HepG2 (cell line): ENCODE measurements around the gene CDKN1A. TPM values are rescaled to one million over a fixed set of nuclear protein-coding genes. Genes with fewer than 3 reads are reported as not detected.

Source experiments
- MED1 ChIP-seq: sonication (generic); formaldehyde crosslinking; IDR thresholded peaks from 2 replicates; pipeline ENCODE4 v1.4.0; 2020; ENCODE audit warnings: missing genetic modification reagents
- MIXL1 ChIP-seq: IDR thresholded peaks from 2 replicates; pipeline ENCODE4 v1.6.1; 2016
- PTBP1 ChIP-seq: fragments of 200-400 bp; formaldehyde crosslinking; IDR thresholded peaks from 2 replicates; pipeline ENCODE4 v1.6.1; 2018; ENCODE audit warnings: low read length, low read depth; ENCODE audit not compliant: poor library complexity, severe bottlenecking
- SIX4 ChIP-seq: sonication (generic); formaldehyde crosslinking; IDR thresholded peaks from 2 replicates; pipeline ENCODE4 v1.4.0; 2020; ENCODE audit warnings: missing genetic modification reagents
- SOX13 ChIP-seq, 3 experiments: fragments of 450-650 bp in 1 of 3; sonication (generic) in 1 of 3; formaldehyde crosslinking in 1 of 3; IDR thresholded peaks in 2 of 3; conservative IDR thresholded peaks in 1 of 3; 2 replicates each; pipeline versions ENCODE4 v1.5.0 to v1.6.1; 2016 to 2020; ENCODE audit warnings: antibody characterized with exemption in 1 of 3, mild to moderate bottlenecking in 1 of 3, missing compliant biosample characterization in 1 of 3, missing genetic modification reagents in 1 of 3, moderate library complexity in 1 of 3
- TCF12 ChIP-seq, 2 experiments: fragments of 450-650 bp in 1 of 2; sonication (generic) in 1 of 2; formaldehyde crosslinking in 1 of 2; IDR thresholded peaks; 2 replicates each; pipeline versions ENCODE4 v1.6.1 to v1.8.0; 2017 to 2022; ENCODE audit warnings: antibody characterized with exemption in 1 of 2, mild to moderate bottlenecking in 1 of 2, missing genetic modification reagents in 1 of 2, moderate library complexity in 1 of 2
- ZNF569 ChIP-seq: sonication (generic); formaldehyde crosslinking; IDR thresholded peaks from 2 replicates; pipeline ENCODE4 v1.5.0; 2020; ENCODE audit warnings: mild to moderate bottlenecking, missing genetic modification reagents, moderate library complexity, borderline replicate concordance
- polyA plus RNA-seq, 8 experiments: library from polyadenylated mRNA; depleted of rRNA in 3 of 8; stranded (reverse) in 7 of 8; unstranded in 1 of 8; fragments of >200 nt; fragmentation: Illumina TruSeq in 4 of 8; extraction: Trizol in 4 of 8; gene quantifications; 2 replicates each; pipeline versions ENCODE4 v1.2.1 to v1.2.3, GENCODE V29; 2011 to 2016; ENCODE audit warnings: low read depth in 4 of 8, missing spikeins in 1 of 8, mixed read lengths in 1 of 8; ENCODE audit not compliant: insufficient read depth in 1 of 8
- total RNA-seq, 5 experiments: library from RNA; depleted of rRNA; stranded (reverse); fragments of >200 nt; fragmentation: Illumina TruSeq; extraction: Trizol; gene quantifications; 2 replicates each; pipeline ENCODE4 v1.2.3, GENCODE V29; 2016; ENCODE audit warnings: low read depth in 1 of 5
- TF ChIP-seq, protein P1 (sequence below): sonication (generic); formaldehyde crosslinking; IDR thresholded peaks from 2 replicates; pipeline ENCODE4 v1.5.1; 2020; ENCODE audit warnings: mild to moderate bottlenecking, moderate library complexity, missing genetic modification reagents
- TF ChIP-seq, protein P2 (sequence below): sonication (generic); formaldehyde crosslinking; IDR thresholded peaks from 2 replicates; pipeline ENCODE4 v1.5.1; 2020; ENCODE audit warnings: missing genetic modification reagents, mild to moderate bottlenecking, borderline replicate concordance
- TF ChIP-seq, protein P3 (sequence below): IDR thresholded peaks from 2 replicates; pipeline ENCODE4 v1.6.1; 2016; ENCODE audit warnings: missing compliant biosample characterization, missing genetic modification reagents, borderline replicate concordance
- TF ChIP-seq, protein P4 (sequence below): IDR thresholded peaks from 2 replicates; pipeline ENCODE4 v1.6.1; 2018; ENCODE audit warnings: missing genetic modification reagents, mild to moderate bottlenecking, missing compliant biosample characterization
- TF ChIP-seq, protein P5 (sequence below): sonication (generic); formaldehyde crosslinking; IDR thresholded peaks from 2 replicates; pipeline ENCODE4 v1.5.1; 2020; ENCODE audit warnings: mild to moderate bottlenecking, missing genetic modification reagents, borderline replicate concordance
- TF ChIP-seq, protein P6 (sequence below): sonication (generic); formaldehyde crosslinking; IDR thresholded peaks from 2 replicates; pipeline ENCODE4 v1.4.0; 2020; ENCODE audit warnings: missing genetic modification reagents, low read depth, mild to moderate bottlenecking, borderline replicate concordance

Gene CDKN1A
- total and polyA plus RNA-seq, 2 of the 13 experiments (the other 11 are each of a cell fraction or from before 2014, with no cell fraction given): 60.7 to 92.1 TPM

DNA sequence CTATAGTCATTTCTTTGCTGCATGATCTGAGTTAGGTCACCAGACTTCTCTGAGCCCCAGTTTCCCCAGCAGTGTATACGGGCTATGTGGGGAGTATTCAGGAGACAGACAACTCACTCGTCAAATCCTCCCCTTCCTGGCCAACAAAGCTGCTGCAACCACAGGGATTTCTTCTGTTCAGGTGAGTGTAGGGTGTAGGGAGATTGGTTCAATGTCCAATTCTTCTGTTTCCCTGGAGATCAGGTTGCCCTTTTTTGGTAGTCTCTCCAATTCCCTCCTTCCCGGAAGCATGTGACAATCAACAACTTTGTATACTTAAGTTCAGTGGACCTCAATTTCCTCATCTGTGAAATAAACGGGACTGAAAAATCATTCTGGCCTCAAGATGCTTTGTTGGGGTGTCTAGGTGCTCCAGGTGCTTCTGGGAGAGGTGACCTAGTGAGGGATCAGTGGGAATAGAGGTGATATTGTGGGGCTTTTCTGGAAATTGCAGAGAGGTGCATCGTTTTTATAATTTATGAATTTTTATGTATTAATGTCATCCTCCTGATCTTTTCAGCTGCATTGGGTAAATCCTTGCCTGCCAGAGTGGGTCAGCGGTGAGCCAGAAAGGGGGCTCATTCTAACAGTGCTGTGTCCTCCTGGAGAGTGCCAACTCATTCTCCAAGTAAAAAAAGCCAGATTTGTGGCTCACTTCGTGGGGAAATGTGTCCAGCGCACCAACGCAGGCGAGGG is 594 bp upstream of the CDKN1A start (continued):
- TF ChIP-seq, protein P1, sequence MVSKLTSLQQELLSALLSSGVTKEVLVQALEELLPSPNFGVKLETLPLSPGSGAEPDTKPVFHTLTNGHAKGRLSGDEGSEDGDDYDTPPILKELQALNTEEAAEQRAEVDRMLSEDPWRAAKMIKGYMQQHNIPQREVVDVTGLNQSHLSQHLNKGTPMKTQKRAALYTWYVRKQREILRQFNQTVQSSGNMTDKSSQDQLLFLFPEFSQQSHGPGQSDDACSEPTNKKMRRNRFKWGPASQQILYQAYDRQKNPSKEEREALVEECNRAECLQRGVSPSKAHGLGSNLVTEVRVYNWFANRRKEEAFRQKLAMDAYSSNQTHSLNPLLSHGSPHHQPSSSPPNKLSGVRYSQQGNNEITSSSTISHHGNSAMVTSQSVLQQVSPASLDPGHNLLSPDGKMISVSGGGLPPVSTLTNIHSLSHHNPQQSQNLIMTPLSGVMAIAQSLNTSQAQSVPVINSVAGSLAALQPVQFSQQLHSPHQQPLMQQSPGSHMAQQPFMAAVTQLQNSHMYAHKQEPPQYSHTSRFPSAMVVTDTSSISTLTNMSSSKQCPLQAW: peak; percentile 7; the same call in 1 of the 2 replicates
- TF ChIP-seq, protein P2, sequence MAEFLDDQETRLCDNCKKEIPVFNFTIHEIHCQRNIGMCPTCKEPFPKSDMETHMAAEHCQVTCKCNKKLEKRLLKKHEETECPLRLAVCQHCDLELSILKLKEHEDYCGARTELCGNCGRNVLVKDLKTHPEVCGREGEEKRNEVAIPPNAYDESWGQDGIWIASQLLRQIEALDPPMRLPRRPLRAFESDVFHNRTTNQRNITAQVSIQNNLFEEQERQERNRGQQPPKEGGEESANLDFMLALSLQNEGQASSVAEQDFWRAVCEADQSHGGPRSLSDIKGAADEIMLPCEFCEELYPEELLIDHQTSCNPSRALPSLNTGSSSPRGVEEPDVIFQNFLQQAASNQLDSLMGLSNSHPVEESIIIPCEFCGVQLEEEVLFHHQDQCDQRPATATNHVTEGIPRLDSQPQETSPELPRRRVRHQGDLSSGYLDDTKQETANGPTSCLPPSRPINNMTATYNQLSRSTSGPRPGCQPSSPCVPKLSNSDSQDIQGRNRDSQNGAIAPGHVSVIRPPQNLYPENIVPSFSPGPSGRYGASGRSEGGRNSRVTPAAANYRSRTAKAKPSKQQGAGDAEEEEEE (CRISPR knock-in tag): peak; percentile 67; the same call in 1 of the 2 replicates
- TF ChIP-seq SOX13 (IDR thresholded peaks at IDR 0.05) (no peak), SOX13 (CRISPR knock-in tag; conservative IDR thresholded peaks at IDR 0.05 in 1 of 2, IDR thresholded peaks at IDR 0.05 in 1 of 2) (peak in 1 of 2 experiments; percentile 75; a peak in 2 of 4 replicates), MED1 (CRISPR knock-in tag) (peak; percentile 87), TCF12 (IDR thresholded peaks at IDR 0.05) (no peak), TCF12 (CRISPR knock-in tag; IDR thresholded peaks at IDR 0.05) (no peak; the same call in 1 of the 2 replicates), SIX4 (CRISPR knock-in tag) (peak; percentile 85), PTBP1 (no peak), ZNF569 (CRISPR knock-in tag) (no peak), MIXL1 (CRISPR knock-in tag) (peak; percentile 51; the same call in 1 of the 2 replicates)
- TF ChIP-seq, protein P3, sequence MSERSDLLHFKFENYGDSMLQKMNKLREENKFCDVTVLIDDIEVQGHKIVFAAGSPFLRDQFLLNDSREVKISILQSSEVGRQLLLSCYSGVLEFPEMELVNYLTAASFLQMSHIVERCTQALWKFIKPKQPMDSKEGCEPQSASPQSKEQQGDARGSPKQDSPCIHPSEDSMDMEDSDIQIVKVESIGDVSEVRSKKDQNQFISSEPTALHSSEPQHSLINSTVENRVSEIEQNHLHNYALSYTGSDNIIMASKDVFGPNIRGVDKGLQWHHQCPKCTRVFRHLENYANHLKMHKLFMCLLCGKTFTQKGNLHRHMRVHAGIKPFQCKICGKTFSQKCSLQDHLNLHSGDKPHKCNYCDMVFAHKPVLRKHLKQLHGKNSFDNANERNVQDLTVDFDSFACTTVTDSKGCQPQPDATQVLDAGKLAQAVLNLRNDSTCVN (CRISPR knock-in tag): 0 out of 2 replicates have a peak, but pooled peaks have one; percentile 30
- TF ChIP-seq, protein P4, sequence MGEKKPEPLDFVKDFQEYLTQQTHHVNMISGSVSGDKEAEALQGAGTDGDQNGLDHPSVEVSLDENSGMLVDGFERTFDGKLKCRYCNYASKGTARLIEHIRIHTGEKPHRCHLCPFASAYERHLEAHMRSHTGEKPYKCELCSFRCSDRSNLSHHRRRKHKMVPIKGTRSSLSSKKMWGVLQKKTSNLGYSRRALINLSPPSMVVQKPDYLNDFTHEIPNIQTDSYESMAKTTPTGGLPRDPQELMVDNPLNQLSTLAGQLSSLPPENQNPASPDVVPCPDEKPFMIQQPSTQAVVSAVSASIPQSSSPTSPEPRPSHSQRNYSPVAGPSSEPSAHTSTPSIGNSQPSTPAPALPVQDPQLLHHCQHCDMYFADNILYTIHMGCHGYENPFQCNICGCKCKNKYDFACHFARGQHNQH (CRISPR knock-in tag): peak; percentile 44
- TF ChIP-seq, protein P5, sequence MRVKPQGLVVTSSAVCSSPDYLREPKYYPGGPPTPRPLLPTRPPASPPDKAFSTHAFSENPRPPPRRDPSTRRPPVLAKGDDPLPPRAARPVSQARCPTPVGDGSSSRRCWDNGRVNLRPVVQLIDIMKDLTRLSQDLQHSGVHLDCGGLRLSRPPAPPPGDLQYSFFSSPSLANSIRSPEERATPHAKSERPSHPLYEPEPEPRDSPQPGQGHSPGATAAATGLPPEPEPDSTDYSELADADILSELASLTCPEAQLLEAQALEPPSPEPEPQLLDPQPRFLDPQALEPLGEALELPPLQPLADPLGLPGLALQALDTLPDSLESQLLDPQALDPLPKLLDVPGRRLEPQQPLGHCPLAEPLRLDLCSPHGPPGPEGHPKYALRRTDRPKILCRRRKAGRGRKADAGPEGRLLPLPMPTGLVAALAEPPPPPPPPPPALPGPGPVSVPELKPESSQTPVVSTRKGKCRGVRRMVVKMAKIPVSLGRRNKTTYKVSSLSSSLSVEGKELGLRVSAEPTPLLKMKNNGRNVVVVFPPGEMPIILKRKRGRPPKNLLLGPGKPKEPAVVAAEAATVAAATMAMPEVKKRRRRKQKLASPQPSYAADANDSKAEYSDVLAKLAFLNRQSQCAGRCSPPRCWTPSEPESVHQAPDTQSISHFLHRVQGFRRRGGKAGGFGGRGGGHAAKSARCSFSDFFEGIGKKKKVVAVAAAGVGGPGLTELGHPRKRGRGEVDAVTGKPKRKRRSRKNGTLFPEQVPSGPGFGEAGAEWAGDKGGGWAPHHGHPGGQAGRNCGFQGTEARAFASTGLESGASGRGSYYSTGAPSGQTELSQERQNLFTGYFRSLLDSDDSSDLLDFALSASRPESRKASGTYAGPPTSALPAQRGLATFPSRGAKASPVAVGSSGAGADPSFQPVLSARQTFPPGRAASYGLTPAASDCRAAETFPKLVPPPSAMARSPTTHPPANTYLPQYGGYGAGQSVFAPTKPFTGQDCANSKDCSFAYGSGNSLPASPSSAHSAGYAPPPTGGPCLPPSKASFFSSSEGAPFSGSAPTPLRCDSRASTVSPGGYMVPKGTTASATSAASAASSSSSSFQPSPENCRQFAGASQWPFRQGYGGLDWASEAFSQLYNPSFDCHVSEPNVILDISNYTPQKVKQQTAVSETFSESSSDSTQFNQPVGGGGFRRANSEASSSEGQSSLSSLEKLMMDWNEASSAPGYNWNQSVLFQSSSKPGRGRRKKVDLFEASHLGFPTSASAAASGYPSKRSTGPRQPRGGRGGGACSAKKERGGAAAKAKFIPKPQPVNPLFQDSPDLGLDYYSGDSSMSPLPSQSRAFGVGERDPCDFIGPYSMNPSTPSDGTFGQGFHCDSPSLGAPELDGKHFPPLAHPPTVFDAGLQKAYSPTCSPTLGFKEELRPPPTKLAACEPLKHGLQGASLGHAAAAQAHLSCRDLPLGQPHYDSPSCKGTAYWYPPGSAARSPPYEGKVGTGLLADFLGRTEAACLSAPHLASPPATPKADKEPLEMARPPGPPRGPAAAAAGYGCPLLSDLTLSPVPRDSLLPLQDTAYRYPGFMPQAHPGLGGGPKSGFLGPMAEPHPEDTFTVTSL (CRISPR knock-in tag): peak; percentile 33; the same call in 1 of the 2 replicates
- TF ChIP-seq, protein P6, sequence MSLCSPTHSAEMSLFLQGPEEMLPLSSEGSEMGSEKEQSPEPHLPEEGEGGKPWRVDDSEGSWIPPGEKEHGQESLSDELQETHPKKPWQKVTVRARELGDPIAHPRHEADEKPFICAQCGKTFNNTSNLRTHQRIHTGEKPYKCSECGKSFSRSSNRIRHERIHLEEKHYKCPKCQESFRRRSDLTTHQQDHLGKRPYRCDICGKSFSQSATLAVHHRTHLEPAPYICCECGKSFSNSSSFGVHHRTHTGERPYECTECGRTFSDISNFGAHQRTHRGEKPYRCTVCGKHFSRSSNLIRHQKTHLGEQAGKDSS (CRISPR knock-in tag): no peak
